Mucosa of descending colon (tissue), 3 donors: ENCODE results near the gene CDKAL1. TPM values are rescaled to one million over a fixed set of nuclear protein-coding genes. Genes with fewer than 3 reads are reported as not detected.

Source experiments
- ATAC-seq: fragments of 200-7000 bp; cut with Tn5 transposase; one replicate; pipeline ENCODE4 v1.9.1; 2020; ENCODE audit warnings: mild to moderate bottlenecking, moderate library complexity
- DNase-seq, 3 donors: peaks; one replicate each; pipeline ENCODE4 v3.0.0-alpha.2; 2020
- H3K36me3 ChIP-seq: fragments of 200-600 bp; one replicate; pipeline ENCODE4 v1.8.0; 2021; ENCODE audit warnings: low read depth, mild to moderate bottlenecking
- H3K4me1 ChIP-seq: fragments of 200-600 bp; one replicate; pipeline ENCODE4 v1.8.0; 2021; ENCODE audit warnings: low read depth, mild to moderate bottlenecking
- H3K4me3 ChIP-seq: fragments of 200-600 bp; one replicate; pipeline ENCODE4 v1.8.0; 2021; ENCODE audit warnings: mild to moderate bottlenecking
- H3K9me3 ChIP-seq: fragments of 200-600 bp; one replicate; pipeline ENCODE4 v1.8.0; 2021; ENCODE audit warnings: mild to moderate bottlenecking
- intact Hi-C, 2 donors: fragments of 100-400 bp; cut with DNase I in 1 of 2; cut with micrococcal nuclease in 1 of 2; formaldehyde crosslinking; loops; one replicate each; pipeline versions ENCODE4 v1.11.0 to v1.11.1; 2022; cut with DNase I, micrococcal nuclease
- total RNA-seq, 3 donors: library from RNA; stranded (reverse); fragmentation: NEBNext Ultra II Directional in 2 of 3; extraction: Animal tissue kit (Norgen Biotek cat#: 25700) in 2 of 3; gene quantifications; one replicate each; pipeline versions ENCODE4 v1.2.1 to v1.2.4, GENCODE V29; 2021 to 2023
- TF ChIP-seq, protein P1 (sequence below): fragments of 200-600 bp; IDR thresholded peaks from one replicate; pipeline ENCODE4 v1.8.0; 2022; ENCODE audit warnings: antibody characterized with exemption, mild to moderate bottlenecking
- donor health status: DM: no; HTN: no; CAD: no; lungs with moderate emphysema.
- donor health status: DM: no; HTN: no; CAD: no.
- donor health status: DM: no; HTN: yes; CAD: no.

Gene CDKAL1
- total RNA-seq, 3 donors from 2014 or later, result 13.4 to 15.5 (median 15.3) TPM

GRCh38 chr6:21281366-21281765, 747.1 kb downstream of the CDKAL1 start:
- no peaks in the 10 kb centered on the region for H3K9me3 ChIP-seq
- H3K4me1 ChIP-seq, result no peaks in the 10 kb centered on the region
- H3K4me3 ChIP-seq, result no peak overlapping the region
- intact Hi-C loops, result no loop called here
- DNase-seq, result no peak
- H3K36me3 ChIP-seq, result no peaks in the 10 kb centered on the region
- TF ChIP-seq, protein P1, sequence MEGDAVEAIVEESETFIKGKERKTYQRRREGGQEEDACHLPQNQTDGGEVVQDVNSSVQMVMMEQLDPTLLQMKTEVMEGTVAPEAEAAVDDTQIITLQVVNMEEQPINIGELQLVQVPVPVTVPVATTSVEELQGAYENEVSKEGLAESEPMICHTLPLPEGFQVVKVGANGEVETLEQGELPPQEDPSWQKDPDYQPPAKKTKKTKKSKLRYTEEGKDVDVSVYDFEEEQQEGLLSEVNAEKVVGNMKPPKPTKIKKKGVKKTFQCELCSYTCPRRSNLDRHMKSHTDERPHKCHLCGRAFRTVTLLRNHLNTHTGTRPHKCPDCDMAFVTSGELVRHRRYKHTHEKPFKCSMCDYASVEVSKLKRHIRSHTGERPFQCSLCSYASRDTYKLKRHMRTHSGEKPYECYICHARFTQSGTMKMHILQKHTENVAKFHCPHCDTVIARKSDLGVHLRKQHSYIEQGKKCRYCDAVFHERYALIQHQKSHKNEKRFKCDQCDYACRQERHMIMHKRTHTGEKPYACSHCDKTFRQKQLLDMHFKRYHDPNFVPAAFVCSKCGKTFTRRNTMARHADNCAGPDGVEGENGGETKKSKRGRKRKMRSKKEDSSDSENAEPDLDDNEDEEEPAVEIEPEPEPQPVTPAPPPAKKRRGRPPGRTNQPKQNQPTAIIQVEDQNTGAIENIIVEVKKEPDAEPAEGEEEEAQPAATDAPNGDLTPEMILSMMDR, result no peak
- ATAC-seq, result no peak

Other genes with a start within 250 kb of the CDKAL1 start
- gene E2F3, start 132.6 kb upstream of the CDKAL1 start, total RNA-seq, result 10 to 100 TPM in 1 of 3 donors, 1 to 10 TPM in 2; 7.6 to 10.0 (median 7.9) TPM